Breast epithelium (tissue), 3 donors: ENCODE data around the gene PLA2G2F.

ENCODE experiments used
- POLR2A ChIP-seq: fragments of 450-650 bp; IDR thresholded peaks from one replicate; pipeline ENCODE4 v1.6.1; 2016; ENCODE audit warnings: antibody characterized with exemption, mild to moderate bottlenecking, moderate library complexity
- POLR2AphosphoS5 ChIP-seq, 3 donors: sonication (generic); formaldehyde crosslinking; IDR thresholded peaks; one replicate each; pipeline ENCODE4 v1.6.1; 2017; ENCODE audit warnings: antibody characterized with exemption in 3 of 3
- TF ChIP-seq, protein P1 (sequence below), 3 donors: fragments of 450-650 bp; IDR thresholded peaks; one replicate each; pipeline ENCODE4 v1.5.1; 2016 to 2017; ENCODE audit warnings: antibody characterized with exemption in 3 of 3, mild to moderate bottlenecking in 3 of 3, moderate library complexity in 3 of 3

DNA sequence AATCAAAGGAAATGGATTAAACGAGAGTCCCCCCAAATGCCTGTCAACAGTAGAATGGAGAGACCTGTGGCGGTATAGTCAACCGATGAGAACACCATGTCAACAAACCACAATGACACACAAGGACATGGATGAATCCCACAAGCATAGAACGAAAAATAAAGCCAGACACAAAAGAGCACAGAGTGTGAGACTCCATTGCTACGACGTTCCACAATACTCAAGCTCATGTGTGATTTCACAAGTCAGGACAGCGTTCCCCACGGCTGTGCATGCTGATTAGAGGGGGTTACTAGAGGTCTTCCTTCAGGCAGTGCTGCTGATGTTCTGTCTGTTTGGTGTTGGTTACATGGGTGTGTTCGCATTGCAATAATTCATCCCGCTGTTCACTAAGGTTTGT is 14.0 kb upstream of the PLA2G2F start:
- TF ChIP-seq, protein P1, sequence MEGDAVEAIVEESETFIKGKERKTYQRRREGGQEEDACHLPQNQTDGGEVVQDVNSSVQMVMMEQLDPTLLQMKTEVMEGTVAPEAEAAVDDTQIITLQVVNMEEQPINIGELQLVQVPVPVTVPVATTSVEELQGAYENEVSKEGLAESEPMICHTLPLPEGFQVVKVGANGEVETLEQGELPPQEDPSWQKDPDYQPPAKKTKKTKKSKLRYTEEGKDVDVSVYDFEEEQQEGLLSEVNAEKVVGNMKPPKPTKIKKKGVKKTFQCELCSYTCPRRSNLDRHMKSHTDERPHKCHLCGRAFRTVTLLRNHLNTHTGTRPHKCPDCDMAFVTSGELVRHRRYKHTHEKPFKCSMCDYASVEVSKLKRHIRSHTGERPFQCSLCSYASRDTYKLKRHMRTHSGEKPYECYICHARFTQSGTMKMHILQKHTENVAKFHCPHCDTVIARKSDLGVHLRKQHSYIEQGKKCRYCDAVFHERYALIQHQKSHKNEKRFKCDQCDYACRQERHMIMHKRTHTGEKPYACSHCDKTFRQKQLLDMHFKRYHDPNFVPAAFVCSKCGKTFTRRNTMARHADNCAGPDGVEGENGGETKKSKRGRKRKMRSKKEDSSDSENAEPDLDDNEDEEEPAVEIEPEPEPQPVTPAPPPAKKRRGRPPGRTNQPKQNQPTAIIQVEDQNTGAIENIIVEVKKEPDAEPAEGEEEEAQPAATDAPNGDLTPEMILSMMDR (IDR thresholded peaks at IDR 0.05), result no peak
- TF ChIP-seq POLR2AphosphoS5 (IDR thresholded peaks at IDR 0.05), result no peak
- TF ChIP-seq POLR2A, result no peak
